ENCODE data around the gene PSIP1. TPM values are rescaled to one million over a fixed set of nuclear protein-coding genes. Genes with fewer than 3 reads are reported as not detected.

The PSIP1 gene
- total and polyA plus RNA-seq, 9 of the 15 experiments (the other 6 are each of a cell fraction or from before 2014, with no cell fraction given), result 18.8 to 119 (median 59.9) TPM

DNA sequence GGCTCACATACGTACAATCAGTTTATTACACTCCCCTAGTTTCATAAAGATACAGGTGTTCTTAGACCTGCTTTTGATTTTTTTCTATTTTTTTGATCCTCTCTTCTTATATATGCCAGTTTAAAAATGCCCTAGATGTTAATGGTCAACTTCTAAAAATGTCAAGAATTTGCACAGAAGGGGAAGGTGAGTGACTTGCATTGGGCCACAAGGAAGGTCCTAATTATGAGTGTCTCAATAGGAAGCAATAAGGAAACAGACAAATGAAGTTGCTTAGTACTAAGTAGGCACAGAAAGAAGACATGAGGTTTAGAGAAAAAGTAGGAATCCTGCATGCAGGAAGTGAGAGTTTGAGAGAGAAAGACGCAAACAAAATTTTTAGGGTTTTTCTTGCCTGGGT lies 38.8 kb upstream of the PSIP1 start (continued):
- TF ChIP-seq, protein P1, sequence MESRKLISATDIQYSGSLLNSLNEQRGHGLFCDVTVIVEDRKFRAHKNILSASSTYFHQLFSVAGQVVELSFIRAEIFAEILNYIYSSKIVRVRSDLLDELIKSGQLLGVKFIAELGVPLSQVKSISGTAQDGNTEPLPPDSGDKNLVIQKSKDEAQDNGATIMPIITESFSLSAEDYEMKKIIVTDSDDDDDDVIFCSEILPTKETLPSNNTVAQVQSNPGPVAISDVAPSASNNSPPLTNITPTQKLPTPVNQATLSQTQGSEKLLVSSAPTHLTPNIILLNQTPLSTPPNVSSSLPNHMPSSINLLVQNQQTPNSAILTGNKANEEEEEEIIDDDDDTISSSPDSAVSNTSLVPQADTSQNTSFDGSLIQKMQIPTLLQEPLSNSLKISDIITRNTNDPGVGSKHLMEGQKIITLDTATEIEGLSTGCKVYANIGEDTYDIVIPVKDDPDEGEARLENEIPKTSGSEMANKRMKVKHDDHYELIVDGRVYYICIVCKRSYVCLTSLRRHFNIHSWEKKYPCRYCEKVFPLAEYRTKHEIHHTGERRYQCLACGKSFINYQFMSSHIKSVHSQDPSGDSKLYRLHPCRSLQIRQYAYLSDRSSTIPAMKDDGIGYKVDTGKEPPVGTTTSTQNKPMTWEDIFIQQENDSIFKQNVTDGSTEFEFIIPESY (CRISPR knock-in tag; IDR thresholded peaks at IDR 0.05), result no peak
- TF ChIP-seq NR1H2 (CRISPR knock-in tag; IDR thresholded peaks at IDR 0.05) (no peak), HNRNPK (IDR thresholded peaks at IDR 0.05; ENCODE audit: low read depth, low read length, poor library complexity, severe bottlenecking) (no peak)

DNA sequence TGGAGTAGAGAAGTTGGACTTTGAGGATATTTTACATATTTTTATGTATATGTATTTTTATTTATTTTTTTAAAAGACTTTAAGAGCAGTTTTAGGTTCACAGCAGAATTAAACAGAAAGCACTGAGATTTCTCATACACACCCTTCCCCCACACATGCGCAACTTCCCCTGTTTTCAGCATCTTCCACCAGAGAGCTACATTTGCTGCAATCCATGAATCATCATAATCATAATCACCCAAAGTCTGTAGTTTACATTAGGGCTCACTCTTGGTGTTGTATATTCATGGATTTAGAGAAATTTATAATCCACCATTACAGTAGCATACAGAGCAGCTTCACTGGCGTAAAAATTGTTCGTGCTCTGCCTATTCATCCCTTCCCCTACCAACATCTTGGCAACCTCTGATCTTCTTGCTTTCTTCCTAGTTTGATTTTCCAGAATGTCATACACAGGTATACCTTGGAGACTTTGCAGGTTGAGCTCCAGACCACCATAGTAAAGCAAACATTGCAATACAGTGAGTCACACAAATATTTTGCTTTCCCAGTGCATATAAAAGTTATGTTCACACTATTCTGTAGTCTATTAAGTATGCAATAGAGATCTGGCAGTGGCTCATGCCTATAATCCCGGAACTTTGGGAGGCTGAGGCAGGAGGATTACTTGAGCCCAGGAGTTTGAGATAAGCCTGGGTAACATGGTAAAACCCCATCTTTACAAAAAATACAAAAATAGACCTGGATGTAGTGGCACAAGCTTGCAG lies 32.5 kb upstream of the PSIP1 start:
- DNase-seq (ENCODE audit: extremely low read depth in 1 of 4, low spot score in 3 of 4) (no peak), FAIRE-seq (no peak), ATAC-seq (no peak)
- no peak overlapping the region for H3K9ac ChIP-seq (ENCODE audit: insufficient read depth in 1 of 2, low read depth in 2 of 2, low read length in 2 of 2)
- ChIA-PET CTCF (ENCODE audit: low intra/inter-chr PET ratio) (no interaction called here), POLR2A (no interaction called here)
- H3K4me2 ChIP-seq (ENCODE audit: insufficient read depth, low read length), result no peak overlapping the region
- H4K20me1 ChIP-seq (replicated peaks; ENCODE audit: control insufficient read depth, insufficient read depth, low read length), result no peaks in the 10 kb centered on the region
- H3K4me3 ChIP-seq, result no peak overlapping the region
- H3K27me3 ChIP-seq (ENCODE audit: control insufficient read depth in 2 of 2, insufficient read depth in 2 of 2, low read length in 2 of 2), result peaks cover 0 to 5% of the 10 kb centered on the region in 2 experiments; a peak in 2 of 5 replicates
- no peaks in the 10 kb centered on the region for H3K9me3 ChIP-seq (replicated peaks; ENCODE audit: control insufficient read depth, insufficient read depth, low read depth, low read length)
- H3K9me1 ChIP-seq (ENCODE audit: control insufficient read depth, insufficient read depth, low read length), result no peaks in the 10 kb centered on the region
- no peaks in the 10 kb centered on the region for H3K36me3 ChIP-seq (ENCODE audit: control insufficient read depth, insufficient read depth, low read length)
- in situ Hi-C loops (cut with MboI) (no loop called here), intact Hi-C loops (cut with micrococcal nuclease) (no loop called here)
- no peaks in the 10 kb centered on the region for H3K4me1 ChIP-seq (replicated peaks in 1 of 2; ENCODE audit: control insufficient read depth in 2 of 2, insufficient read depth in 2 of 2, low read length in 2 of 2)
- 5% methylated on average over 4 of the region's 4 CpGs for whole genome bisulfite sequencing (ENCODE audit: insufficient coverage, low coverage, missing lambda C conversion rate)
- TF ChIP-seq GTF3C2 (IDR thresholded peaks at IDR 0.05; ENCODE audit: borderline replicate concordance, extremely low read depth, insufficient read length) (no peak), NRF1 (conservative IDR thresholded peaks at IDR 0.05 in 1 of 2, IDR thresholded peaks at IDR 0.05 in 1 of 2) (peak; percentile 45 to 52; a peak in 2 of 4 replicates)
- BruUV-seq (replicated peaks), result no TSS peak
- no peaks in the 10 kb centered on the region for H3K79me2 ChIP-seq (ENCODE audit: control insufficient read depth, insufficient read depth, low read length)
- H2AFZ ChIP-seq (ENCODE audit: low read depth, low read length), result no peak overlapping the region
- no peak overlapping the region for H3K27ac ChIP-seq (ENCODE audit: extremely low read depth, low read depth, low read length)

All from K562 (cell line).